Endothelial cell of umbilical vein (primary cell): ENCODE measurements around the gene CCSER2.

ENCODE experiments used
- CTCF ChIP-seq, 2 donors: IDR thresholded peaks; 1 replicate in 1 of 2; 2 replicates in 1 of 2; pipeline ENCODE4 v1.5.1; 2011; ENCODE audit warnings: low read length in 2 of 2, mild to moderate bottlenecking in 2 of 2, moderate library complexity in 2 of 2, control low read depth in 1 of 2, inconsistent platforms in 1 of 2, low read depth in 1 of 2; ENCODE audit not compliant: insufficient read depth in 1 of 2; ENCODE audit errors: extremely low read depth in 1 of 2
- EZH2 ChIP-seq: IDR thresholded peaks from 2 replicates; pipeline ENCODE4 v1.6.1; 2012; ENCODE audit warnings: borderline replicate concordance, low read depth, mild to moderate bottlenecking, moderate library complexity, low read length, inconsistent platforms; ENCODE audit not compliant: severe bottlenecking
- FOS ChIP-seq: IDR thresholded peaks from 2 replicates; pipeline ENCODE4 v1.6.1; 2011; ENCODE audit warnings: mild to moderate bottlenecking, low read length, moderate library complexity, borderline replicate concordance; ENCODE audit not compliant: insufficient read depth
- MAX ChIP-seq: IDR thresholded peaks from 2 replicates; pipeline ENCODE4 v1.6.1; 2011; ENCODE audit not compliant: insufficient read depth, insufficient read length
- POLR2A ChIP-seq: IDR thresholded peaks from 2 replicates; pipeline ENCODE4 v1.6.1; 2012; ENCODE audit warnings: low read depth, mild to moderate bottlenecking, control low read depth, low read length
- POLR2AphosphoS5 ChIP-seq: IDR thresholded peaks from 2 replicates; pipeline ENCODE4 v1.6.1; 2012; ENCODE audit warnings: low read depth, mild to moderate bottlenecking, control low read depth, low read length, moderate library complexity; ENCODE audit not compliant: insufficient read depth

DNA sequence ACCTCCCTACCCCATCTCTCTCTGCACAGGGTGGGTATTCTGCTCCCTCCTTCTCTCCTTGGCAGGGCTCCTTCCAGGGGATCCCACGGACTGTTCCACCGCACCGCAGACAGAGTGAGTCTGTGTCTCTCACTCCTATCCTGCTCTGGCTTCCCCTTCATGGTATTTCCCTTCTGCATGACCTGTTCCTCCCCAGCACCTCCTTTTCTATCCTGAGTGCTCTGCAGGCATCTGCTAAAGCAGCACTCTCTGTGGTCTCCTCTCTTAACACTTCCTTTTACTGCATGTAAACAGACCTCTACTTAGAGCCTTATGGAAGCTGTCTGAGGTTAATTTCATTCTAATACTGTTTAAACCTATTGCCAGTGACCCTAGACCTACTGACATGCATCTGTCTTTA, 171.5 kb downstream of the CCSER2 start:
- TF ChIP-seq POLR2A (no peak), FOS (no peak), CTCF (IDR thresholded peaks at IDR 0.05; ENCODE audit: extremely low read depth in 1 of 2, insufficient read depth in 1 of 2, low read depth in 1 of 2, low read length in 2 of 2) (no peak), POLR2AphosphoS5 (no peak), MAX (no peak), EZH2 (no peak)
